K562 (cell line): ENCODE data around the gene TMEM217. TPM values are rescaled to one million over a fixed set of nuclear protein-coding genes. Genes with fewer than 3 reads are reported as not detected.
A peak's percentile ranks its signal among the peaks of the same experiment; 100 is the strongest.

ENCODE experiments used
- ARID3A ChIP-seq: IDR thresholded peaks from 2 replicates; pipeline ENCODE4 v1.6.1; 2012; ENCODE audit warnings: low read depth, low read length, improper control_type of control experiment, borderline replicate concordance
- BMI1 ChIP-seq: fragments of 150-350 bp; IDR thresholded peaks from 2 replicates; pipeline ENCODE4 v1.6.1; 2014; ENCODE audit warnings: low read length
- C11orf30 ChIP-seq: fragments of 450-650 bp; IDR thresholded peaks from 2 replicates; pipeline ENCODE4 v1.6.1; 2016; ENCODE audit warnings: low read depth, mild to moderate bottlenecking
- FOXJ3 ChIP-seq: sonication (generic); formaldehyde crosslinking; IDR thresholded peaks from 2 replicates; pipeline ENCODE4 v1.4.0; 2020; ENCODE audit warnings: mild to moderate bottlenecking, missing genetic modification reagents
- FOXO4 ChIP-seq: fragments of 450-650 bp; formaldehyde crosslinking; IDR thresholded peaks from 2 replicates; pipeline ENCODE4 v1.4.0; 2020; ENCODE audit warnings: mild to moderate bottlenecking, moderate library complexity
- HDAC1 ChIP-seq, 2 experiments: fragments of 450-650 bp; IDR thresholded peaks; 2 replicates each; pipeline ENCODE4 v1.6.1; 2016 to 2017; ENCODE audit warnings: inconsistent platforms in 1 of 2, mild to moderate bottlenecking in 1 of 2, moderate library complexity in 1 of 2
- KAT2B ChIP-seq: IDR thresholded peaks from one replicate; pipeline ENCODE4 v1.6.1; 2012; ENCODE audit warnings: low read depth, mild to moderate bottlenecking, control low read depth, inconsistent platforms, low read length, moderate library complexity
- KLF13 ChIP-seq: fragments of 450-650 bp; IDR thresholded peaks from 2 replicates; pipeline ENCODE4 v1.6.1; 2016; ENCODE audit warnings: missing genetic modification characterization, low read depth, mild to moderate bottlenecking, missing compliant biosample characterization, moderate library complexity, borderline replicate concordance
- MCM5 ChIP-seq: fragments of 450-650 bp; IDR thresholded peaks from 2 replicates; pipeline ENCODE4 v1.6.1; 2016; ENCODE audit warnings: low read depth
- NELFE ChIP-seq: IDR thresholded peaks from 2 replicates; pipeline ENCODE4 v1.6.1; 2011; ENCODE audit warnings: mild to moderate bottlenecking; ENCODE audit not compliant: insufficient read depth, insufficient read length
- NFRKB ChIP-seq: fragments of 450-650 bp; IDR thresholded peaks from 2 replicates; pipeline ENCODE4 v1.6.1; 2016; ENCODE audit warnings: low read depth
- NFYB ChIP-seq: IDR thresholded peaks from 2 replicates; pipeline ENCODE4 v1.6.1; 2011; ENCODE audit warnings: mild to moderate bottlenecking, moderate library complexity; ENCODE audit not compliant: insufficient read length; ENCODE audit errors: extremely low read depth
- NR1H2 ChIP-seq: sonication (generic); formaldehyde crosslinking; IDR thresholded peaks from 2 replicates; pipeline ENCODE4 v1.4.0; 2020; ENCODE audit warnings: mild to moderate bottlenecking, missing genetic modification reagents
- PHB ChIP-seq: fragments of 250-450 bp; sonication (Bioruptor Pico); IDR thresholded peaks from 2 replicates; pipeline ENCODE4 v1.5.0; 2021
- RBM17 ChIP-seq: fragments of 200-400 bp; formaldehyde crosslinking; IDR thresholded peaks from 2 replicates; pipeline ENCODE4 v1.6.1; 2017; ENCODE audit warnings: low read depth, mild to moderate bottlenecking, low read length, borderline replicate concordance
- TARDBP ChIP-seq: fragments of 450-650 bp; IDR thresholded peaks from 2 replicates; pipeline ENCODE4 v1.6.1; 2016
- TFAP4 ChIP-seq: sonication (generic); formaldehyde crosslinking; IDR thresholded peaks from 2 replicates; pipeline ENCODE4 v1.8.0; 2022; ENCODE audit warnings: missing genetic modification reagents, mild to moderate bottlenecking, moderate library complexity, borderline replicate concordance
- ZBTB11 ChIP-seq, 3 experiments: fragments of 200-800 bp in 1 of 3; fragments of 250-450 bp in 1 of 3; fragments of 450-650 bp in 1 of 3; sonication (Bioruptor Pico) in 1 of 3; sonication (Bioruptor generic) in 1 of 3; formaldehyde crosslinking in 1 of 3; IDR thresholded peaks; 2 replicates each; pipeline versions ENCODE4 v1.6.1 to v1.8.0; 2016 to 2022; ENCODE audit warnings: mild to moderate bottlenecking in 2 of 3, missing genetic modification characterization in 2 of 3, missing compliant biosample characterization in 1 of 3, moderate library complexity in 1 of 3
- ZC3H4 ChIP-seq: sonication (generic); formaldehyde crosslinking; IDR thresholded peaks from 2 replicates; pipeline ENCODE4 v1.9.0; 2021; ENCODE audit warnings: missing genetic modification reagents, borderline replicate concordance
- ZNF133 ChIP-seq: fragments of 250-450 bp; sonication (Bioruptor Pico); IDR thresholded peaks from 2 replicates; pipeline ENCODE4 v1.4.0; 2020; ENCODE audit warnings: mild to moderate bottlenecking
- ZSCAN29 ChIP-seq: fragments of 450-650 bp; IDR thresholded peaks from 2 replicates; pipeline ENCODE4 v1.6.1; 2017
- polyA plus RNA-seq, 8 experiments: library from polyadenylated mRNA; depleted of rRNA in 4 of 8; stranded (reverse) in 5 of 8; unstranded in 3 of 8; fragments of >200 nt; fragmentation: Nextera tagmentation in 2 of 8; fragmentation: Illumina TruSeq in 1 of 8; extraction: Ambion mirVana in 2 of 8; extraction: Trizol in 1 of 8; gene quantifications; 2 replicates each; pipeline versions ENCODE4 v1.2.1 to v1.2.3, GENCODE V29; 2011 to 2014; ENCODE audit warnings: inconsistent platforms in 1 of 8, missing spikeins in 1 of 8
- total RNA-seq, 7 experiments: library from RNA; depleted of rRNA in 6 of 7; stranded (reverse); fragments of >200 nt in 6 of 7; fragmentation: Illumina TruSeq in 2 of 7; extraction: Trizol in 2 of 7; gene quantifications; 2 replicates each; pipeline versions ENCODE4 v1.2.1 to v1.2.3, GENCODE V29; 2011 to 2021; ENCODE audit warnings: low replicate concordance in 1 of 7

Gene TMEM217
- total and polyA plus RNA-seq, 9 of the 15 experiments (the other 6 are each of a cell fraction or from before 2014, with no cell fraction given): 1.3 to 8.0 (median 1.9) TPM

GRCh38 chr6:37176268-37177076, 81.5 kb downstream of the TMEM217 start (continued):
- TF ChIP-seq ARID3A: peak; percentile 26; the same call in 1 of the 2 replicates
- TF ChIP-seq ZBTB11 (CRISPR knock-in tag; IDR thresholded peaks at IDR 0.05): peak in 1 of 3 experiments; percentile 65; a peak in 1 of 6 replicates
- no peak for TF ChIP-seq C11orf30
- no peak for TF ChIP-seq RBM17
- no peak for TF ChIP-seq MCM5
- TF ChIP-seq FOXO4 (CRISPR knock-in tag): no peak; the same call in 1 of the 2 replicates
- TF ChIP-seq KAT2B: no peak
- TF ChIP-seq TARDBP: no peak
- TF ChIP-seq NFYB: no peak
- TF ChIP-seq NFRKB: 0 out of 2 replicates have a peak, but pooled peaks have one; percentile 16
- TF ChIP-seq ZNF133 (CRISPR knock-in tag): no peak
- TF ChIP-seq NR1H2 (CRISPR knock-in tag): no peak
- no peak; the same call in 1 of the 2 replicates for TF ChIP-seq FOXJ3 (CRISPR knock-in tag)
- no peak for TF ChIP-seq ZSCAN29
- no peak for TF ChIP-seq KLF13
- peak; percentile 13 to 14; a peak in 1 of 4 replicates for TF ChIP-seq HDAC1 (IDR thresholded peaks at IDR 0.05)
- TF ChIP-seq NELFE: no peak
- TF ChIP-seq TFAP4: no peak; the same call in 1 of the 2 replicates
- TF ChIP-seq PHB (CRISPR knock-in tag): peak; percentile 95
- TF ChIP-seq ZC3H4 (CRISPR knock-in tag): no peak
- TF ChIP-seq BMI1: no peak
